IMR-90 (cell line): ENCODE results near the gene LMLN.

Source experiments
- BHLHE40 ChIP-seq: fragments of 150-350 bp; IDR thresholded peaks from 2 replicates; pipeline ENCODE4 v1.6.1; 2016; ENCODE audit warnings: mild to moderate bottlenecking, low read depth, low read length
- CHD1 ChIP-seq: IDR thresholded peaks from 2 replicates; pipeline ENCODE4 v1.6.1; 2012; ENCODE audit warnings: low read depth, low read length, improper control_type of control experiment
- CTCF ChIP-seq: conservative IDR thresholded peaks from 2 replicates; pipeline ENCODE4 v1.5.1; 2012; ENCODE audit warnings: mild to moderate bottlenecking, low read depth, low read length, improper control_type of control experiment
- MAZ ChIP-seq: IDR thresholded peaks from 2 replicates; pipeline ENCODE4 v1.6.1; 2012; ENCODE audit warnings: low read depth, mild to moderate bottlenecking, low read length, improper control_type of control experiment, moderate library complexity, borderline replicate concordance
- NFE2L2 ChIP-seq: fragments of 150-350 bp; IDR thresholded peaks from 2 replicates; pipeline ENCODE4 v1.6.1; 2016; ENCODE audit warnings: low read depth, mild to moderate bottlenecking, low read length
- POLR2A ChIP-seq: IDR thresholded peaks from 2 replicates; pipeline ENCODE4 v1.6.1; 2012; ENCODE audit warnings: mild to moderate bottlenecking, low read depth, low read length
- RAD21 ChIP-seq: IDR thresholded peaks from 2 replicates; pipeline ENCODE4 v1.6.1; 2012; ENCODE audit warnings: low read length, improper control_type of control experiment
- RCOR1 ChIP-seq: IDR thresholded peaks from 2 replicates; pipeline ENCODE4 v1.6.1; 2012; ENCODE audit warnings: mild to moderate bottlenecking, low read length, improper control_type of control experiment; ENCODE audit not compliant: insufficient replicate concordance
- RFX5 ChIP-seq: IDR thresholded peaks from 2 replicates; pipeline ENCODE4 v1.8.0; 2012; ENCODE audit warnings: low read depth, mild to moderate bottlenecking, low read length, moderate library complexity
- USF2 ChIP-seq: fragments of 150-350 bp; IDR thresholded peaks from 2 replicates; pipeline ENCODE4 v1.6.1; 2017; ENCODE audit warnings: mild to moderate bottlenecking, antibody characterized with exemption, low read length, low read depth

- TF ChIP-seq CTCF (no peak), CHD1 (no peak), RFX5 (no peak), POLR2A (no peak), RCOR1 (no peak), USF2 (no peak), MAZ (no peak), NFE2L2 (no peak), BHLHE40 (no peak), RAD21 (no peak)
These were observed 57.1 kb downstream of the LMLN start for GRCh38 chr3:198017090-198017489.
